ENCODE data around the gene ZNF839. TPM values are rescaled to one million over a fixed set of nuclear protein-coding genes. Genes with fewer than 3 reads are reported as not detected.

ZNF839 gene
- polyA plus RNA-seq, 1 experiment = 9.0 TPM

DNA sequence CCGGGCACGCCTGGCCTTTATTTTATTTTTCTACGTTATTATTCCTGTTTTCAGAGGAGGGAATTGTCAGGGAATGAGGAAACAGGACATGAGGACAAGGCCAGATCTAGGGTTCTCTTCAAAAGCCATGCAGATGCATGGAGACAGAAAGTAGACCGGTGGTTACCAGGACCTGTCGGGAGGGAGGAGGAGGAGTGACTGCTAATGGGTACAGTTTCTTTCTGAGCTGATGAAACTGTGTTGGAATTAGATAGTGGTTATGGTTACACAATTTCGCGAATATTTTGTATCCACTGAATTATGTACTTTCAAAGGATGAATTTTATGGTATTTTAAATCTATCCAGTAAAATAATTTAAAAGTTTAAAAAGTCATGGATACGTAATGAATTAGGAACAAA, 11.3 kb downstream of the ZNF839 start:
- CTCF ChIA-PET = interaction anchor here (1.4 kb wide), 1 partner anchor 9 kb away, joined by 7 read pairs; no protein-coding TSS in a partner anchor
- POLR2A ChIA-PET = no interaction called here
- Histone ChIP-seq H3K27me3 (ENCODE audit: control insufficient read depth, insufficient read depth, low read length) (no peaks in the 10 kb centered on the region), H3K4me3 (ENCODE audit: low read depth, low read length) (no peak overlapping the region), H3K36me3 (ENCODE audit: control insufficient read depth, insufficient read depth, low read length) (peaks cover 11% of the 10 kb centered on the region)
- DNase-seq (ENCODE audit: low read depth) = no peak
- TF ChIP-seq, protein P1, sequence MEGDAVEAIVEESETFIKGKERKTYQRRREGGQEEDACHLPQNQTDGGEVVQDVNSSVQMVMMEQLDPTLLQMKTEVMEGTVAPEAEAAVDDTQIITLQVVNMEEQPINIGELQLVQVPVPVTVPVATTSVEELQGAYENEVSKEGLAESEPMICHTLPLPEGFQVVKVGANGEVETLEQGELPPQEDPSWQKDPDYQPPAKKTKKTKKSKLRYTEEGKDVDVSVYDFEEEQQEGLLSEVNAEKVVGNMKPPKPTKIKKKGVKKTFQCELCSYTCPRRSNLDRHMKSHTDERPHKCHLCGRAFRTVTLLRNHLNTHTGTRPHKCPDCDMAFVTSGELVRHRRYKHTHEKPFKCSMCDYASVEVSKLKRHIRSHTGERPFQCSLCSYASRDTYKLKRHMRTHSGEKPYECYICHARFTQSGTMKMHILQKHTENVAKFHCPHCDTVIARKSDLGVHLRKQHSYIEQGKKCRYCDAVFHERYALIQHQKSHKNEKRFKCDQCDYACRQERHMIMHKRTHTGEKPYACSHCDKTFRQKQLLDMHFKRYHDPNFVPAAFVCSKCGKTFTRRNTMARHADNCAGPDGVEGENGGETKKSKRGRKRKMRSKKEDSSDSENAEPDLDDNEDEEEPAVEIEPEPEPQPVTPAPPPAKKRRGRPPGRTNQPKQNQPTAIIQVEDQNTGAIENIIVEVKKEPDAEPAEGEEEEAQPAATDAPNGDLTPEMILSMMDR (IDR thresholded peaks at IDR 0.05; ENCODE audit: insufficient read depth, low read depth, low read length) = no peak

DNA sequence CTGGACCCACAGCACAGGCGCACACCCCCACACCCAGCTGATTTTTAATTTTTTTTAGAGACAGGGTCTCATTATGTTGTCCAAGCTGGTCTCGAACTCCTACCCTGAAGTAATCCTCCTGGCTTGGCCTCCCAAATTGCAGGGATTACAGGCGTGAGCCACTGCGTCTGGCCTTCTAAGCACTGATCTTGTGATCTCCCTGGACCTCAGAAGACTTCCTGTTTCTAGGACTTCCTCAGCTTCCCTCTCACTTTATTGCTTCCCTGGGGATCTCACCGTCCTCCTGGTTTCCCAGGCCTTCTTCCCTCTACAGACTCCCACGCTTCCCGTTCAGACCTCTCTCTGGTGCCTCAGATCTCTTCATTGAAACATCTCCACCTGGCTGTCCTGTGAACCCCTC, 13.8 kb downstream of the ZNF839 start:
- CTCF ChIA-PET = interaction anchor here (1.4 kb wide), 1 partner anchor 10 kb away, joined by 3 read pairs; no protein-coding TSS in a partner anchor
- no peak overlapping the region for H3K4me3 ChIP-seq (ENCODE audit: low read depth, low read length)
- POLR2A ChIA-PET = no interaction called here
- DNase-seq (ENCODE audit: low read depth) = no peak
- TF ChIP-seq, protein P1 (IDR thresholded peaks at IDR 0.05; ENCODE audit: insufficient read depth, low read depth, low read length) = no peak
- H3K27me3 ChIP-seq (ENCODE audit: control insufficient read depth, insufficient read depth, low read length) = no peaks in the 10 kb centered on the region
- peaks cover 11% of the 10 kb centered on the region for H3K36me3 ChIP-seq (ENCODE audit: control insufficient read depth, insufficient read depth, low read length)

DNA sequence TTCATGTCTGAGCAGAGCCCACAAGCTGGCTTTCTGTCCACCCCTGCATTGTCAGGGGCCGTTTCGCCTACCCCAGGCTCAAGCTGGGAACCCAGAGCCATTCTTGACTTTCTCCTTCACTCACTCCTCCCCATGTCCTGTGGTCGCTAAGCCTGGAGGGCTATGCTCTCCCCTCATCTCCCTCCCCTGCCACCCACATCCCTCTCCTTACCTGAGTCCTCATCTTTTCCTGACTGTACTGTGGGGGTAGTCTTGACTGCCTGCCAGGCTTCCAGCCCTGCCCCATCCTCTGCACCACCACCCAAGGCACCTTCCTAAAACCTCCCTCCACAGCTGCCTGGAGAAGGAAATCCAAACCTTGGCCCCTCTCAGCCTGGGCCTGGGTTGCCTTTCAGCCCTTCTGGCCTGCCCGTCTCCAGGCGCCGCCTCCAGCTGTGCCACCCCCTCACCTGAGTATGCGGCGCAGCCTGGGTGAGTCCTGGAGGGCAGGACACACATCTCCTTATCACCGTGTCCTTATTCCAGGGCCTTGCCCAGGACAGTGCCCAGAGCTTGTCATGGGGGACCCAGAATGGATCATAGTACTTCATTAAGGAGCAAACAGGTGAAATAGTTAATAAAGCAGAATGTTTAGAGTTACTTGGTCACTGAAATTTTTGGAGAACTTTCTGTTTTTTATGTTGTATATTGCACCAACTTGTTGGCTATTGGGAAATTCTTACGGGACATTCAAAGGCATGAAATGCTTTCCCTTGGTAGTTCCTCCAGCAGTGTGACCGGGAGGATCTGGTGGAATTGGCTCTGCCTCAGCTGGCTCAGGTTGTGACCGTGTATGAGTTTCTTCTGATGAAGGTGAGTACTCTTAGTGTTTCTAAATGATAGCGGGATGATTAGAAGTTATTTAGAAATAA, 14.5 kb downstream of the ZNF839 start:
- Histone ChIP-seq H3K27me3 (ENCODE audit: control insufficient read depth, insufficient read depth, low read length) (no peaks in the 10 kb centered on the region), H3K36me3 (ENCODE audit: control insufficient read depth, insufficient read depth, low read length) (peaks cover 16% of the 10 kb centered on the region), H3K4me3 (ENCODE audit: low read depth, low read length) (no peak overlapping the region)
- no peak for DNase-seq (ENCODE audit: low read depth)
- TF ChIP-seq, protein P1 (IDR thresholded peaks at IDR 0.05; ENCODE audit: insufficient read depth, low read depth, low read length) = no peak
- ChIA-PET POLR2A (no interaction called here), CTCF (interaction anchor here (0.7 to 1.4 kb wide), 2 partner anchors 10 to 39 kb away, joined by 3 read pairs; no protein-coding TSS in a partner anchor)

DNA sequence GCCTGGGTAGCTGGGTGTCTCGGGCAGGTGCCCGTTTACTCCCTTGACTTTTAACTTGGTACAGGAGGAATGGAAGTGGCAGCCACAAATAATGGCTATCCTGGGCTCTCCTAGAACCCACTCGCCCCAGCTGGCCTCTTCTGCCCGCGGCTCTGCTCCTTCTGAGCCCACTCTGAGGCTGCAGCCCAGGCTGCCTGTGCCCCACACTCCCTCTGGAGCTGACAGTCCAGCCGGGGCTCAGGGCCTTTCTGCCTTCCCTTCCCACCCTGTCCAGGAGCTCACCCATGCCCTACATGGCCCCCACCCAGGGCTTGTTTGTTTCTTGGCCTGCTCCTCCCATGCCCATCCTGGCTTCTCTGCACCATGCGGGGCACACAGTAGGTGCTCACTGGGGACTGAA, 15.6 kb downstream of the ZNF839 start:
- ChIA-PET CTCF (no interaction called here), POLR2A (no interaction called here)
- DNase-seq (ENCODE audit: low read depth) = no peak
- Histone ChIP-seq H3K4me3 (ENCODE audit: low read depth, low read length) (no peak overlapping the region), H3K36me3 (ENCODE audit: control insufficient read depth, insufficient read depth, low read length) (peaks cover 18% of the 10 kb centered on the region), H3K27me3 (ENCODE audit: control insufficient read depth, insufficient read depth, low read length) (no peaks in the 10 kb centered on the region)
- TF ChIP-seq, protein P1 (IDR thresholded peaks at IDR 0.05; ENCODE audit: insufficient read depth, low read depth, low read length) = no peak

DNA sequence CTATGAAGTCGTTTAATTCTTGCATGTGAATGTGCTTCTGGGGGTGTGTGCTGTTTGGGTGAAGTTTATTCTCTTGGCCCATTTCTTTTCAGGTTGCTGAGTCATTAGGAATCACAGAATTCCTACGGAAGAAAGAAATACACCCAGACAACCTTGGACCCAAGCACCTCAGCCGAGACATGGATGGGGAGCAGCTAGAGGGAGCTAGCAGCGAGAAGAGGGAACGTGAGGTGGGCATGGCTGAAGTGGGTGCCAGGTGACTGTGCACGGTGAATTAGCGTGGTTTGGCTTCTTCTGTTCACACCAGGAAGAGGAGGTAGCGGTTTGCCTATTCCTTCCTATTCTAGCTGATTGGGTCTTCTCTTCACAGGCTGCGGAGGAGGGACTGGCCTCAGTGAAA, 19.2 kb downstream of the ZNF839 start:
- TF ChIP-seq, protein P1 (IDR thresholded peaks at IDR 0.05; ENCODE audit: insufficient read depth, low read depth, low read length) = no peak
- ChIA-PET CTCF (interaction anchor here (1.5 kb wide), 1 partner anchor 11 kb away, joined by 6 read pairs; no protein-coding TSS in a partner anchor), POLR2A (no interaction called here)
- H3K36me3 ChIP-seq (ENCODE audit: control insufficient read depth, insufficient read depth, low read length) = peaks cover 17% of the 10 kb centered on the region
- DNase-seq (ENCODE audit: low read depth) = no peak
- no peaks in the 10 kb centered on the region for H3K27me3 ChIP-seq (ENCODE audit: control insufficient read depth, insufficient read depth, low read length)
- H3K4me3 ChIP-seq (ENCODE audit: low read depth, low read length) = no peak overlapping the region

All from BJ (cell line).